ENCODE data around the gene HSPB8. TPM values are rescaled to one million over a fixed set of nuclear protein-coding genes. Genes with fewer than 3 reads are reported as not detected.

The HSPB8 gene, protein sequence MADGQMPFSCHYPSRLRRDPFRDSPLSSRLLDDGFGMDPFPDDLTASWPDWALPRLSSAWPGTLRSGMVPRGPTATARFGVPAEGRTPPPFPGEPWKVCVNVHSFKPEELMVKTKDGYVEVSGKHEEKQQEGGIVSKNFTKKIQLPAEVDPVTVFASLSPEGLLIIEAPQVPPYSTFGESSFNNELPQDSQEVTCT
- not detected for total RNA-seq

DNA sequence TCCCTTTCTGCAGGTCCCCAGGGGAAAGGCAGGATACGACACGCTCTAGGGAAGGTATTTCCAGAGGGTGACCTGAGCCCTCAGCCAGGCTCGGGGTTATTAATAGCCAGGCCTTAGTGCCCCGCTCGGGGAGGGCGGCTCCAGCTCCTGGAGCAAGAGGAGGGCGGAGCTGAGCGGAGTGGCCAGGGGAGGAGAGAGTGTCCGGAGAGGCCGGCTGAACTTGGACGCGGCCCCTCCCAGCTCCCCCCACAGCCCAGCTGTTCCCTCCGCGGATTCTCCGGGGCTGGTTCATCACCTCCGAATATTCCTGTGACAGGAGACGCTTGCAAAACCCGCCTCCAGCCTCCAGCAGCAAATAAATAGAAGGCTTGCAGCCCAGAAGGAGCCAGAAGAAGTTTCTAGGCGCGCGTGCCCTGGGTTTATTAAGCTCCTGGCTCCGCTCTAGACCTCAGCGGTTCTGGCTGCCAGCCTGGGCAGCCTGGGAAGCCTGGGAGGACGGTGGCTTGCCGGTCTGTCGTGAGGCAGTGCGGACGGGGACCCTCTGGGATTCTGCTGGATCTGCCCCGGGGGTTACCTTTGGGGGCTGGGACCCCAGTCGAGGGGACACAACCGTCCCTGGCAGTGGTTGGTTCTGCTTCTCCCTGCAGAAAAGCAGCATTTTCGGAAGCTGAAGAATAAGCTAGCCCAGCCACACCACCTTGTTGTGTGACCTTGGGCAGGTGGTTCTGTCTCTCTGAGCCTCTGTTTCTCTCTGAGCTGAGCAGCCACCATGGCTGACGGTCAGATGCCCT lies at the start of gene HSPB8:
TSS of gene HSPB8 (plus strand) at position 388 of the 791 bp plus-strand sequence. CDS start at position 770, 382 bp downstream.
- intact Hi-C loops (cut with micrococcal nuclease): no loop called here
- CTCF ChIA-PET: no interaction called here
- Mint-ChIP-seq H3K9me3 (no peaks in the 10 kb centered on the region), H3K27me3 (peaks cover 6% of the 10 kb centered on the region), H3K27ac (no peak within 1 kb of the TSS), H3K36me3 (ENCODE audit: low read depth) (no peaks in the 10 kb centered on the region), H3K4me1 (ENCODE audit: low read depth) (no peaks in the 10 kb centered on the region), H3K4me3 (no peak within 1 kb of the TSS)
- DNase-seq (no peak), ATAC-seq (no peak)
- POLR2A ChIA-PET: no interaction called here
- TF ChIP-seq, protein P1, sequence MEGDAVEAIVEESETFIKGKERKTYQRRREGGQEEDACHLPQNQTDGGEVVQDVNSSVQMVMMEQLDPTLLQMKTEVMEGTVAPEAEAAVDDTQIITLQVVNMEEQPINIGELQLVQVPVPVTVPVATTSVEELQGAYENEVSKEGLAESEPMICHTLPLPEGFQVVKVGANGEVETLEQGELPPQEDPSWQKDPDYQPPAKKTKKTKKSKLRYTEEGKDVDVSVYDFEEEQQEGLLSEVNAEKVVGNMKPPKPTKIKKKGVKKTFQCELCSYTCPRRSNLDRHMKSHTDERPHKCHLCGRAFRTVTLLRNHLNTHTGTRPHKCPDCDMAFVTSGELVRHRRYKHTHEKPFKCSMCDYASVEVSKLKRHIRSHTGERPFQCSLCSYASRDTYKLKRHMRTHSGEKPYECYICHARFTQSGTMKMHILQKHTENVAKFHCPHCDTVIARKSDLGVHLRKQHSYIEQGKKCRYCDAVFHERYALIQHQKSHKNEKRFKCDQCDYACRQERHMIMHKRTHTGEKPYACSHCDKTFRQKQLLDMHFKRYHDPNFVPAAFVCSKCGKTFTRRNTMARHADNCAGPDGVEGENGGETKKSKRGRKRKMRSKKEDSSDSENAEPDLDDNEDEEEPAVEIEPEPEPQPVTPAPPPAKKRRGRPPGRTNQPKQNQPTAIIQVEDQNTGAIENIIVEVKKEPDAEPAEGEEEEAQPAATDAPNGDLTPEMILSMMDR (IDR thresholded peaks at IDR 0.05): no peak

DNA sequence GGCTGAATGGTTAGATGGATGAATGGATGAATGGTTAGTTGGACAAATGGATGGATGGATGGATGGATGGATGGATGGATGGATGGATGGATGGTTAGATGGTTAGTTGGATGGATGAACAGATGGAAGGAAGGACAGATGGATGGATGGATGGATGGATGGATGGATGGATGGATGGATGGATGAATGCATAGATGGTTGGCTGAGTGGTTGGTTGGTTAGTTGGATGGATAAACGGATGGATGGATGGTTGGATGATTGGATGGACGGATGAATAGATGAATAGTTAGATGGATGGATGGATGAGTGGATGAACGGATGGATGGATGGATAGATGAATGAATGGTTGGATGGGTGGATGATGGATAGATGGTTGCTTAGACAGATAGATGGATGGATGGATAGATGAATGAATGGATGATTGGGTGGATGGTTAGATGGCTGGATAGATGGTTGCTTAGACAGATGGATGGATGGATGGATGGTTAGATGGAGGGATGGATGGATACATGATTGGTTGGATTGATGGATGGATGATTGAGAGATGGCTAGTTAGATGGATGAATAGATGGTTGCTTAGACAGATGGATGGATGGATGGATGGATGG lies 48.8 kb upstream of the HSPB8 start:
- peaks cover 7% of the 10 kb centered on the region for H3K9me3 Mint-ChIP-seq
- H3K27ac Mint-ChIP-seq: no peak overlapping the region
- intact Hi-C loops (cut with micrococcal nuclease): no loop called here
- H3K4me1 Mint-ChIP-seq (ENCODE audit: low read depth): no peaks in the 10 kb centered on the region
- ATAC-seq (no peak), DNase-seq (no peak)
- POLR2A ChIA-PET: no interaction called here
- H3K27me3 Mint-ChIP-seq: no peaks in the 10 kb centered on the region
- CTCF ChIA-PET: no interaction called here
- H3K36me3 Mint-ChIP-seq (ENCODE audit: low read depth): no peaks in the 10 kb centered on the region
- TF ChIP-seq, protein P1 (IDR thresholded peaks at IDR 0.05): no peak
- H3K4me3 Mint-ChIP-seq: no peak overlapping the region

DNA sequence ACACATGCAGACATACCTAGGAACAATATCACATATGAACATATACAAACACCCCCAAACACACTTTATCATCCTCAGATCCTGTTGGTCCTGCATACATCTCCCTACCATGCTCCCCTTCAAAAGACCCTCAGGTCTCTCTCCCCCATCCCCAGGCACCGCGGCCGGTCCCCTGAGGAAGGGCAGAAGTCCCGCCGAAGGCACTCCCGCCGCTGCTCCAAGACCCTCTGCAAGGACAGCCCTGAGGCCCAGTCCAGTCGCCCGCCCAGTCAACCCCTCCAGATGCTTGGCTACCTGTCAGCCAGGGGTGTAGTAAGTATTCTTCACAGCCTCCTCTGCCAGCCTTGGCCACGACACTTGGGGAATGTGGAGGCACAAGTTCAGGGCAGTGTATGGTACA lies 48.2 kb upstream of the HSPB8 start:
- H3K27ac Mint-ChIP-seq: no peak overlapping the region
- TF ChIP-seq, protein P1 (IDR thresholded peaks at IDR 0.05): no peak
- ChIA-PET CTCF (no interaction called here), POLR2A (no interaction called here)
- peaks cover 7% of the 10 kb centered on the region for H3K9me3 Mint-ChIP-seq
- no peaks in the 10 kb centered on the region for H3K4me1 Mint-ChIP-seq (ENCODE audit: low read depth)
- intact Hi-C loops (cut with micrococcal nuclease): no loop called here
- no peaks in the 10 kb centered on the region for H3K36me3 Mint-ChIP-seq (ENCODE audit: low read depth)
- ATAC-seq (no peak), DNase-seq (no peak)
- H3K4me3 Mint-ChIP-seq: no peak overlapping the region
- no peaks in the 10 kb centered on the region for H3K27me3 Mint-ChIP-seq

DNA sequence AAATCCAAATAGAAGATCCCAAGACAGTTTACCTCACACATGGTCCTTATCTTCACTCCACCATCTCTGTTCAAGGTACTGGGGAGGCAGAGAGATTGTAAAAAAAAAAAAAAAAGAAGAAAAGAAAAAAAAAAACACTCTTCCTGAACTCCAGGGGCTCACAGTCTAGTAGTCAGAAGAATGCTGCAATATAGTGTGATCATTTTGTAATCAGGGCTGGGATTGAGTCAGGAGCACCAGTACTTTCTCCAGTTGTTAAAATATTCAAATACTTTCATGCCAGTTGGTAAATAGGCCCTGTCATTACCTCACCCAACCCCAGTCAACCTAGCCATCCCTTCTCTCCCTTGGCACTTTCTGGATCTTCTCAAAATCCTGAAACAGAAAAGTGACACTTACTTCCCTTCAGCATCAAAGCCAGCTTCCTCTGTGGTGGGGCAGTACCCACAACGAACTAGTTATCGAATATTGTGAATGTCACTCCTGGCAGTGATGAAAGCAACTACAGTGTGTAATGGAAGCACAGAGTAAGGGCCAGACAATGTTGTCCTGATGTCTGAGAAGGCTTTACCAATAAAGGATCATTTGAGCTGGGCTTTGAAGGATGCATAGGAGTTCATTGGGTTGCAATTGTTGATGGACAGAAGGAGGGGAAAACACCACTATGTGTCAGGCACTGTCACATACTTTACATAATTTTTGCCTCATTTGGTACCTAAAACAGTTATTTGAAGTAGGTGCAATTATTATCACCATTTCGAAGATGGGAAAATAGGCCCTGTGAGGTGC lies 44.3 kb upstream of the HSPB8 start:
- Mint-ChIP-seq H3K4me3 (no peak overlapping the region), H3K36me3 (ENCODE audit: low read depth) (no peaks in the 10 kb centered on the region), H3K4me1 (ENCODE audit: low read depth) (no peaks in the 10 kb centered on the region), H3K9me3 (peaks cover 8% of the 10 kb centered on the region), H3K27me3 (no peaks in the 10 kb centered on the region), H3K27ac (no peak overlapping the region)
- ChIA-PET POLR2A (no interaction called here), CTCF (no interaction called here)
- DNase-seq: no peak
- ATAC-seq: no peak
- TF ChIP-seq, protein P1 (IDR thresholded peaks at IDR 0.05): no peak
- intact Hi-C loops (cut with micrococcal nuclease): no loop called here
